ENCODE data around the gene MUC5B.

DNA sequence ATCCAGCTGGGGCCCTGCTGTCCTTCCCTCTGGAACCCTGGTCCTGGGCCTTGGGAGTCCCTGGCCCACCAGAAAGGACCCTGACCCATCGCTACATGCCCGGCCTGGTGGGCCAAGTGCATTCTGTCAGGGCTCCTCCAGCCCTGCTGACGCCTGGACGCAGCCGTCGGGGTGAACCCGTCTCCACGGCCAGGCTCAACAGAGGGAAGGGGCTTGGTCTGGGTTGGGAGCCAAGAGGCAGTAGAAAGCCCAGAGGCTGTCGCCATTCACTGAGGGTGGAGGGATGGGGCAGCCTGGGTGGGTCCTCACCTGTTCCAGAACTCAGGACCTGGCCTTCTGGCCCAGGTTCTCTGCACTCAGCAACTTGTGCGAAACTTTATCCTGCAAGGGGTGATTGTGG, 47.6 kb downstream of the MUC5B start:
- TF ChIP-seq, protein P1, sequence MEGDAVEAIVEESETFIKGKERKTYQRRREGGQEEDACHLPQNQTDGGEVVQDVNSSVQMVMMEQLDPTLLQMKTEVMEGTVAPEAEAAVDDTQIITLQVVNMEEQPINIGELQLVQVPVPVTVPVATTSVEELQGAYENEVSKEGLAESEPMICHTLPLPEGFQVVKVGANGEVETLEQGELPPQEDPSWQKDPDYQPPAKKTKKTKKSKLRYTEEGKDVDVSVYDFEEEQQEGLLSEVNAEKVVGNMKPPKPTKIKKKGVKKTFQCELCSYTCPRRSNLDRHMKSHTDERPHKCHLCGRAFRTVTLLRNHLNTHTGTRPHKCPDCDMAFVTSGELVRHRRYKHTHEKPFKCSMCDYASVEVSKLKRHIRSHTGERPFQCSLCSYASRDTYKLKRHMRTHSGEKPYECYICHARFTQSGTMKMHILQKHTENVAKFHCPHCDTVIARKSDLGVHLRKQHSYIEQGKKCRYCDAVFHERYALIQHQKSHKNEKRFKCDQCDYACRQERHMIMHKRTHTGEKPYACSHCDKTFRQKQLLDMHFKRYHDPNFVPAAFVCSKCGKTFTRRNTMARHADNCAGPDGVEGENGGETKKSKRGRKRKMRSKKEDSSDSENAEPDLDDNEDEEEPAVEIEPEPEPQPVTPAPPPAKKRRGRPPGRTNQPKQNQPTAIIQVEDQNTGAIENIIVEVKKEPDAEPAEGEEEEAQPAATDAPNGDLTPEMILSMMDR (IDR thresholded peaks at IDR 0.05; ENCODE audit: insufficient read depth, low read depth, low read length), result no peak
- TF ChIP-seq EZH2 (IDR thresholded peaks at IDR 0.05; ENCODE audit: insufficient read depth, low read length), result no peak

Data from astrocyte (in vitro differentiated cells and primary cell).